ENCODE measurements around the gene BRF1. TPM values are rescaled to one million over a fixed set of nuclear protein-coding genes. Genes with fewer than 3 reads are reported as not detected.

Gene BRF1
- total RNA-seq, 1 experiment from 2014 or later = 41.2 TPM

- H3K79me2 ChIP-seq (ENCODE audit: insufficient read depth, low read length) = peaks cover 8% of the 10 kb centered on the region
- intact Hi-C loops (cut with micrococcal nuclease) = no loop called here
- ATAC-seq (no peak), DNase-seq (ENCODE audit: low read depth, low spot score) (no peak)
- H2AFZ ChIP-seq (ENCODE audit: low read depth, low read length, poor library complexity, severe bottlenecking) = no peak overlapping the region
- no peaks in the 10 kb centered on the region for H3K27me3 ChIP-seq (ENCODE audit: insufficient read depth, low read length)
- no peak overlapping the region for H3K4me2 ChIP-seq (ENCODE audit: low read length)
- RAD21 ChIA-PET (ENCODE audit: low non-redundant PET in 1 of 2, low total read pairs in 2 of 2, uncharacterized antibody in 2 of 2, unreplicated experiment in 2 of 2) = no interaction called here
- TF ChIP-seq POLR2AphosphoS5 (IDR thresholded peaks at IDR 0.05; ENCODE audit: low read depth, low read length) = no peak
- no peak for TF ChIP-seq CEBPB (IDR thresholded peaks at IDR 0.05; ENCODE audit: low read depth)
- TF ChIP-seq, protein P1, sequence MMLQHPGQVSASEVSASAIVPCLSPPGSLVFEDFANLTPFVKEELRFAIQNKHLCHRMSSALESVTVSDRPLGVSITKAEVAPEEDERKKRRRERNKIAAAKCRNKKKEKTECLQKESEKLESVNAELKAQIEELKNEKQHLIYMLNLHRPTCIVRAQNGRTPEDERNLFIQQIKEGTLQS (IDR thresholded peaks at IDR 0.05) = no peak
- TF ChIP-seq TCF7L2 (IDR thresholded peaks at IDR 0.05; ENCODE audit: borderline replicate concordance, extremely low read depth, insufficient read depth, insufficient read length) = no peak
- no peak for TF ChIP-seq FOSL1 (IDR thresholded peaks at IDR 0.05; ENCODE audit: low read depth)
- no peak for TF ChIP-seq REST (IDR thresholded peaks at IDR 0.05; ENCODE audit: low read depth)
- TF ChIP-seq CTCF (IDR thresholded peaks at IDR 0.05 in 2 of 3, conservative IDR thresholded peaks at IDR 0.05 in 1 of 3; ENCODE audit: borderline replicate concordance in 1 of 3, insufficient read depth in 1 of 3, low read depth in 2 of 3, low read length in 2 of 3) = no peak
- no peak for TF ChIP-seq EGR1 (IDR thresholded peaks at IDR 0.05; ENCODE audit: low read depth)
- TF ChIP-seq SP1 (IDR thresholded peaks at IDR 0.05; ENCODE audit: low read depth) = no peak
- TF ChIP-seq JUND (IDR thresholded peaks at IDR 0.05) = no peak
- TF ChIP-seq EZH2phosphoT487 (IDR thresholded peaks at IDR 0.05; ENCODE audit: borderline replicate concordance) = no peak
- no peak for TF ChIP-seq SIN3A (IDR thresholded peaks at IDR 0.05; ENCODE audit: low read depth)
- TF ChIP-seq MAX (IDR thresholded peaks at IDR 0.05) = no peak
- no peak overlapping the region for H3K27ac ChIP-seq (ENCODE audit: low read depth, low read length)
- no peak overlapping the region for H3K4me3 ChIP-seq (replicated peaks in 1 of 2; ENCODE audit: low read depth in 1 of 2, low read length in 2 of 2)
- CTCF ChIA-PET = no interaction called here
- POLR2A ChIA-PET = no interaction called here
- H3K9me2 ChIP-seq (ENCODE audit: insufficient read depth) = no peaks in the 10 kb centered on the region
- no peak overlapping the region for H3K9ac ChIP-seq (ENCODE audit: low read length)
- no peaks in the 10 kb centered on the region for H4K20me1 ChIP-seq (ENCODE audit: insufficient read depth)
- H3K4me1 ChIP-seq (ENCODE audit: control insufficient read depth in 1 of 2, insufficient read depth in 2 of 2, low read length in 2 of 2) = peaks cover 19 to 33% of the 10 kb centered on the region in 2 experiments
- no TSS peak for BruUV-seq (replicated peaks)
- H3K9me3 ChIP-seq (ENCODE audit: control insufficient read depth in 1 of 2, insufficient read depth in 1 of 2, low read depth in 1 of 2, low read length in 2 of 2) = no peaks in the 10 kb centered on the region
- H3K36me3 ChIP-seq (ENCODE audit: control insufficient read depth in 1 of 2, insufficient read depth in 2 of 2, low read length in 2 of 2) = no peaks in the 10 kb centered on the region
Observed at GRCh38 chr14:105304565-105304964, 3.8 kb upstream of the BRF1 start.

Data from HCT116 (cell line).